Embryonic facial prominence (tissue), 1 donor: ENCODE results near the gene PAPPA2.
"Not testable (repeated sequence)": the region's sequence is repeated elsewhere in the genome, so short reads cannot be mapped to it uniquely, and the experiment has no call there.

ENCODE experiments used
- DNase-seq: peaks from one replicate; pipeline ENCODE4 v3.0.0-alpha.2; 2016; ENCODE audit errors: extremely low spot score

Gene PAPPA2

GRCh38 chr1:176603696-176604095 lies 140.7 kb downstream of the PAPPA2 start:
- no peak for DNase-seq

- no peak for DNase-seq
Measured at GRCh38 chr1:176604461-176604860, 141.5 kb downstream of the PAPPA2 start.

GRCh38 chr1:176605176-176605575 lies 142.2 kb downstream of the PAPPA2 start:
- DNase-seq = no peak

- no peak for DNase-seq
Measured at GRCh38 chr1:176609556-176610408, 146.8 kb downstream of the PAPPA2 start.

GRCh38 chr1:176612791-176613190 lies 149.8 kb downstream of the PAPPA2 start:
- DNase-seq = no peak

- no peak for DNase-seq
Measured at GRCh38 chr1:176617881-176618280, 154.9 kb downstream of the PAPPA2 start.

GRCh38 chr1:176619261-176619660 lies 156.3 kb downstream of the PAPPA2 start:
- DNase-seq = no peak

- no peak for DNase-seq
Measured at GRCh38 chr1:176625365-176625764, 162.4 kb downstream of the PAPPA2 start.

- no peak for DNase-seq
Measured at GRCh38 chr1:176626572-176627061, 163.6 kb downstream of the PAPPA2 start.

GRCh38 chr1:176628775-176629174 lies 165.8 kb downstream of the PAPPA2 start:
- no peak for DNase-seq

GRCh38 chr1:176634733-176635132 lies 171.8 kb downstream of the PAPPA2 start:
- not testable (repeated sequence) for DNase-seq

GRCh38 chr1:176638713-176639526 lies 175.9 kb downstream of the PAPPA2 start:
- DNase-seq = no peak

- no peak for DNase-seq
Measured at GRCh38 chr1:176643536-176643935, 180.6 kb downstream of the PAPPA2 start.

- DNase-seq = no peak
Measured at GRCh38 chr1:176648556-176648955, 185.6 kb downstream of the PAPPA2 start.

GRCh38 chr1:176656257-176656995 lies 193.5 kb downstream of the PAPPA2 start:
- DNase-seq = no peak

- DNase-seq = no peak
Measured at GRCh38 chr1:176669782-176670181, 206.8 kb downstream of the PAPPA2 start.

- no peak for DNase-seq
Measured at GRCh38 chr1:176670853-176671252, 207.9 kb downstream of the PAPPA2 start.

- DNase-seq = no peak
Measured at GRCh38 chr1:176682830-176683535, 220.0 kb downstream of the PAPPA2 start.

- no peak for DNase-seq
Measured at GRCh38 chr1:176691251-176692228, 228.6 kb downstream of the PAPPA2 start.

- DNase-seq = no peak
Measured at GRCh38 chr1:176692431-176692830, 229.5 kb downstream of the PAPPA2 start.
